ENCODE results near the gene IGFBP7. TPM values are rescaled to one million over a fixed set of nuclear protein-coding genes. Genes with fewer than 3 reads are reported as not detected.

The IGFBP7 gene
- total and polyA plus RNA-seq, 4 donors = 60.5 to 216 (median 205) TPM

DNA sequence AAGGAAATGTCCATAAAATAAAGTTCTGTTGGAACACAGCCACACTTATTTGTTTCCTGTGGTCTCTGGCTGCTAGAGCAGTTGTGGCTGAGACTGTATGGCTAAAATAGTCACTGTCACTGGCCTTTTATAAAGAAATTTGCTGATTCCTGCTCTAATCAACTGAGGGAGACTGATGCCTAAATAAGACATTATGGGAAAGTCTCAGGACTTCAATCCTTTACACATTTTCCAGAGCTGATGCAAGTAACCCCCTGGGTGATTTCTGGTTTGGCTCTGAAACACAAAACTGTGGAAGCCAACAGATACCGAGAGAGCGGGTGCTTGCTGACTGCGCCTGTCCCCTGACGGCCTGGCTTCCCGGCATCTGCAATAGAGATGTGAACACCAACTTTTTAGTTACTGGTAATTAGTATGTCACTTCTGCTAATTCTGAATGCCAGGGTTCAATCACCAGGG is 67.4 kb downstream of the IGFBP7 start:
- H3K9ac ChIP-seq (ENCODE audit: low read depth in 1 of 2, low read length in 2 of 2) = no peak overlapping the region
- no peak overlapping the region for H3K4me3 ChIP-seq (ENCODE audit: low read depth in 1 of 3, low read length in 3 of 3)
- H3K36me3 ChIP-seq (ENCODE audit: control insufficient read depth in 4 of 4, insufficient read depth in 3 of 4, low read depth in 1 of 4, low read length in 3 of 4) = no peaks in the 10 kb centered on the region
- H3K9me3 ChIP-seq (ENCODE audit: control insufficient read depth in 4 of 4, low read length in 3 of 4) = no peaks in the 10 kb centered on the region
- TF ChIP-seq TAF1 (conservative IDR thresholded peaks at IDR 0.05) = no peak
- no peak for TF ChIP-seq MAX (IDR thresholded peaks at IDR 0.05)
- no peak for TF ChIP-seq REST (IDR thresholded peaks at IDR 0.05)
- no peak for TF ChIP-seq HNF4G (IDR thresholded peaks at IDR 0.05)
- TF ChIP-seq GABPA (IDR thresholded peaks at IDR 0.05 in 1 of 2, conservative IDR thresholded peaks at IDR 0.05 in 1 of 2) = no peak
- TF ChIP-seq, protein P1, sequence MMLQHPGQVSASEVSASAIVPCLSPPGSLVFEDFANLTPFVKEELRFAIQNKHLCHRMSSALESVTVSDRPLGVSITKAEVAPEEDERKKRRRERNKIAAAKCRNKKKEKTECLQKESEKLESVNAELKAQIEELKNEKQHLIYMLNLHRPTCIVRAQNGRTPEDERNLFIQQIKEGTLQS (IDR thresholded peaks at IDR 0.05) = no peak
- no peak for TF ChIP-seq FOXA2 (IDR thresholded peaks at IDR 0.05)
- TF ChIP-seq SP1 (IDR thresholded peaks at IDR 0.05) = no peak
- no peak for TF ChIP-seq RAD21 (IDR thresholded peaks at IDR 0.05)
- TF ChIP-seq NR2F2 (IDR thresholded peaks at IDR 0.05) = no peak
- no peak for TF ChIP-seq JUND (IDR thresholded peaks at IDR 0.05)
- TF ChIP-seq ZBTB33 (IDR thresholded peaks at IDR 0.05) = no peak
- TF ChIP-seq EGR1 (IDR thresholded peaks at IDR 0.05; ENCODE audit: low read depth in 2 of 2) = no peak
- TF ChIP-seq YY1 (IDR thresholded peaks at IDR 0.05) = no peak
- no peak for TF ChIP-seq FOXA1 (IDR thresholded peaks at IDR 0.05)
- no peak for TF ChIP-seq RXRA (IDR thresholded peaks at IDR 0.05)
- TF ChIP-seq HNF4A (conservative IDR thresholded peaks at IDR 0.05) = no peak
- no peak for TF ChIP-seq CTCF (IDR thresholded peaks at IDR 0.05; ENCODE audit: low read depth, low read length, missing input control)
- no peaks in the 10 kb centered on the region for H3K4me1 ChIP-seq (ENCODE audit: control insufficient read depth in 4 of 4, insufficient read depth in 4 of 4, low read length in 3 of 4)
- H3K27me3 ChIP-seq (ENCODE audit: control insufficient read depth in 4 of 4, insufficient read depth in 4 of 4, low read length in 3 of 4) = no peaks in the 10 kb centered on the region
- 76% methylated on average over 5 of the region's 5 CpGs for WGBS
- peak overlapping the region; percentile 56 to 83 for H3K27ac ChIP-seq (ENCODE audit: low read depth in 1 of 2, low read length in 2 of 2)
- no peak for DNase-seq (ENCODE audit: low spot score)

Data from liver (tissue), 9 donors.